ENCODE results near the gene CMTM4.
"Not testable (repeated sequence)": the region's sequence is repeated elsewhere in the genome, so short reads cannot be mapped to it uniquely, and the experiment has no call there.

CMTM4 gene

DNA sequence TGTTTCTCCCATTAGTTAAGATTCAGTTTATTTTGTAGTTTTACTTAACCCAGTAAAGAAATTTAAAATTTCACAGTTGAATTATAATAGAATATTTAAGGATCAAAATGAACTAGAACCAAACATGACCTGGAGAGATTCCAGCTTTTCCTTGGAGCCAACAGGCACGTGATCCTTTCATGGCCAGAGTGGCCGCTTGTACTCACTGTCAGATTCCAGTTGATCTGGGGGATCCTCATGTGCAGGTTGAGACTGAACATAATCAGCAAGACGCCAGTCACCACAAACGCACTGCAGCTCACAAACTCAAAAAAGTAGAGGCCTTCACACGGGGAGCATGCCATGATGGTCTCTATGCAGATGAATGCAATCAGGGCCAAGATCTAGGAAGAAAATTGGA, 60.3 kb downstream of the CMTM4 start:
- DNase-seq (ENCODE audit: low read depth in 1 of 2, low spot score in 1 of 2), result no peak
- Histone ChIP-seq H3K27ac (replicated peaks) (no peak overlapping the region), H3K27me3 (ENCODE audit: insufficient read depth, poor library complexity, severe bottlenecking) (no peaks in the 10 kb centered on the region), H3K4me3 (replicated peaks; ENCODE audit: insufficient read depth, low read length) (no peak overlapping the region)
- TF ChIP-seq SPI1 (IDR thresholded peaks at IDR 0.05; ENCODE audit: borderline replicate concordance, low read depth) (no peak), POLR2AphosphoS5 (IDR thresholded peaks at IDR 0.05; ENCODE audit: low read depth) (no peak), GABPA (IDR thresholded peaks at IDR 0.05; ENCODE audit: low read depth) (no peak)
- TF ChIP-seq, protein P1, sequence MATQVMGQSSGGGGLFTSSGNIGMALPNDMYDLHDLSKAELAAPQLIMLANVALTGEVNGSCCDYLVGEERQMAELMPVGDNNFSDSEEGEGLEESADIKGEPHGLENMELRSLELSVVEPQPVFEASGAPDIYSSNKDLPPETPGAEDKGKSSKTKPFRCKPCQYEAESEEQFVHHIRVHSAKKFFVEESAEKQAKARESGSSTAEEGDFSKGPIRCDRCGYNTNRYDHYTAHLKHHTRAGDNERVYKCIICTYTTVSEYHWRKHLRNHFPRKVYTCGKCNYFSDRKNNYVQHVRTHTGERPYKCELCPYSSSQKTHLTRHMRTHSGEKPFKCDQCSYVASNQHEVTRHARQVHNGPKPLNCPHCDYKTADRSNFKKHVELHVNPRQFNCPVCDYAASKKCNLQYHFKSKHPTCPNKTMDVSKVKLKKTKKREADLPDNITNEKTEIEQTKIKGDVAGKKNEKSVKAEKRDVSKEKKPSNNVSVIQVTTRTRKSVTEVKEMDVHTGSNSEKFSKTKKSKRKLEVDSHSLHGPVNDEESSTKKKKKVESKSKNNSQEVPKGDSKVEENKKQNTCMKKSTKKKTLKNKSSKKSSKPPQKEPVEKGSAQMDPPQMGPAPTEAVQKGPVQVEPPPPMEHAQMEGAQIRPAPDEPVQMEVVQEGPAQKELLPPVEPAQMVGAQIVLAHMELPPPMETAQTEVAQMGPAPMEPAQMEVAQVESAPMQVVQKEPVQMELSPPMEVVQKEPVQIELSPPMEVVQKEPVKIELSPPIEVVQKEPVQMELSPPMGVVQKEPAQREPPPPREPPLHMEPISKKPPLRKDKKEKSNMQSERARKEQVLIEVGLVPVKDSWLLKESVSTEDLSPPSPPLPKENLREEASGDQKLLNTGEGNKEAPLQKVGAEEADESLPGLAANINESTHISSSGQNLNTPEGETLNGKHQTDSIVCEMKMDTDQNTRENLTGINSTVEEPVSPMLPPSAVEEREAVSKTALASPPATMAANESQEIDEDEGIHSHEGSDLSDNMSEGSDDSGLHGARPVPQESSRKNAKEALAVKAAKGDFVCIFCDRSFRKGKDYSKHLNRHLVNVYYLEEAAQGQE (IDR thresholded peaks at IDR 0.05; ENCODE audit: insufficient replicate concordance, low read depth), result no peak
- TF ChIP-seq, protein P2, sequence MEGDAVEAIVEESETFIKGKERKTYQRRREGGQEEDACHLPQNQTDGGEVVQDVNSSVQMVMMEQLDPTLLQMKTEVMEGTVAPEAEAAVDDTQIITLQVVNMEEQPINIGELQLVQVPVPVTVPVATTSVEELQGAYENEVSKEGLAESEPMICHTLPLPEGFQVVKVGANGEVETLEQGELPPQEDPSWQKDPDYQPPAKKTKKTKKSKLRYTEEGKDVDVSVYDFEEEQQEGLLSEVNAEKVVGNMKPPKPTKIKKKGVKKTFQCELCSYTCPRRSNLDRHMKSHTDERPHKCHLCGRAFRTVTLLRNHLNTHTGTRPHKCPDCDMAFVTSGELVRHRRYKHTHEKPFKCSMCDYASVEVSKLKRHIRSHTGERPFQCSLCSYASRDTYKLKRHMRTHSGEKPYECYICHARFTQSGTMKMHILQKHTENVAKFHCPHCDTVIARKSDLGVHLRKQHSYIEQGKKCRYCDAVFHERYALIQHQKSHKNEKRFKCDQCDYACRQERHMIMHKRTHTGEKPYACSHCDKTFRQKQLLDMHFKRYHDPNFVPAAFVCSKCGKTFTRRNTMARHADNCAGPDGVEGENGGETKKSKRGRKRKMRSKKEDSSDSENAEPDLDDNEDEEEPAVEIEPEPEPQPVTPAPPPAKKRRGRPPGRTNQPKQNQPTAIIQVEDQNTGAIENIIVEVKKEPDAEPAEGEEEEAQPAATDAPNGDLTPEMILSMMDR (IDR thresholded peaks at IDR 0.05; ENCODE audit: insufficient read depth, low read length), result no peak

DNA sequence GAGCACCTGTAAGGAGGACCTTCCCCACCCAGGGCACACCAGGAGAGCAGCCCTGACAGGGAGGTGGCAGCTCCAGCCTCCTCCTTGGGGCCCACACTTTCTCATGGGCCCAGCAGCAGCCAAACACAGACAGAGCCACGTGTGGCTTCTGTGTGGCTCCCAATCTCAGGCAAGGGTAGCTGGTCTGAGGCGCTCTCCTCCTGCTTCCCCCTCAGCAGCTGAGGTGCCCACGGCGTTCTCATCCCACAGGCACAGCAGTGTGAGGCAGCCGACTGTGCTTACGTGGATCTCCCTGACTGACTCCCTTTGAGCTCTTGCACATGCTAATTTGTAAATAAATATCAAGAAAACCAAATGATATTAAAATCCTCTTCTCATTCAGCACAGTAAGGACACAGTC, 61.1 kb downstream of the CMTM4 start:
- no peak for DNase-seq (ENCODE audit: low read depth in 1 of 2, low spot score in 1 of 2)
- no peak overlapping the region for H3K27ac ChIP-seq (replicated peaks)
- TF ChIP-seq SPI1 (IDR thresholded peaks at IDR 0.05; ENCODE audit: borderline replicate concordance, low read depth) (no peak), GABPA (IDR thresholded peaks at IDR 0.05; ENCODE audit: low read depth) (no peak), POLR2AphosphoS5 (IDR thresholded peaks at IDR 0.05; ENCODE audit: low read depth) (no peak)
- TF ChIP-seq, protein P1 (IDR thresholded peaks at IDR 0.05; ENCODE audit: insufficient replicate concordance, low read depth), result no peak
- TF ChIP-seq, protein P2 (IDR thresholded peaks at IDR 0.05; ENCODE audit: insufficient read depth, low read length), result no peak
- no peak overlapping the region for H3K4me3 ChIP-seq (replicated peaks; ENCODE audit: insufficient read depth, low read length)
- no peaks in the 10 kb centered on the region for H3K27me3 ChIP-seq (ENCODE audit: insufficient read depth, poor library complexity, severe bottlenecking)

DNA sequence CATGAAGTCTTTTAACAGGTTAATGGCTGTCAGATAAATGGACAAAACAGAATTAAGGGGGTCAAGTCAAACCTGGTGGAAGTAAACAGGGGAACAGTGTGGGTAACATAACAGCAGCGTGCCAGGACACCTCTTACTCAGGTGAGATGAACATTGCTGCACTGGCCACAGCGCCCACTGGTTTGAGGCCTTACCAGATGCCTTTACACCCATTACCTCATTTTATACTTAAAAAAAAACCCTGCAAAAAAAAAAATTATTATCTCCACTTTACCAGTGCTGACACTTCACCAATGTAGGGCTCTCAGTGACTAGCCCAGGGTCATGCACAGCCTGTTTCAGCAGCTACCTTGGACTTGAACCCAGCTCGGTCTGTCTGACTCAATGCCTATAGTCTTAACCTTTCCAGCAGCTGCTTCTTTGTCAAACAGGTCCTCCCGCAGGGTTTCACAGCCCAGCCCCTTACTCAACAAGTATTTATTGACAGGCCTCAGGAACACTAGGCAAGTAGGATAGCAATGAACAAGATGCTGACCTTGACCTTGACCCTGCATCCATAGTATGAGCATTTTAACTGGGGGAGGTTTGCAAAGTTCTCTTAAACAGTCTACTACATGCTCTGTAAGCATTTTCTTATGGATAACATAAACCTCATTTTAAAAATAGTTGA, 61.9 kb downstream of the CMTM4 start:
- Histone ChIP-seq H3K27me3 (ENCODE audit: insufficient read depth, poor library complexity, severe bottlenecking) (no peaks in the 10 kb centered on the region), H3K4me3 (replicated peaks; ENCODE audit: insufficient read depth, low read length) (no peak overlapping the region), H3K27ac (replicated peaks) (no peak overlapping the region)
- no peak for TF ChIP-seq GABPA (IDR thresholded peaks at IDR 0.05; ENCODE audit: low read depth)
- no peak for DNase-seq (ENCODE audit: low read depth in 1 of 2, low spot score in 1 of 2)

DNA sequence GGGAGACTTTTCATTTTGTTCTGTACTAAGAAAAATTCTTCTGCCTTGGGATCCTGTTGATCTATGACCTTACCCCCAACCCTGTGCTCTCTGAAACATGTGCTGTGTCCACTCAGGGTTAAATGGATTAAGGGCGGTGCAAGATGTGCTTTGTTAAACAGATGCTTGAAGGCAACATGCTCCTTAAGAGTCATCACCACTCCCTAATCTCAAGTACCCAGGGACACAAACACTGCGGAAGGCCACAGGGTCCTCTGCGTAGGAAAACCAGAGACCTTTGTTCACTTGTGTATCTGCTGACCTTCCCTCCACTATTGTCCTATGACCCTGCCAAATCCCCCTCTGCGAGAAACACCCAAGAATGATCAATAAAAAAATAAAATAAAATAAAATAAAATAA, 65.0 kb downstream of the CMTM4 start:
- not testable (repeated sequence) for H3K27ac ChIP-seq (replicated peaks); DNase-seq (ENCODE audit: low read depth in 1 of 2, low spot score in 1 of 2); H3K4me3 ChIP-seq (replicated peaks; ENCODE audit: insufficient read depth, low read length); H3K27me3 ChIP-seq (ENCODE audit: insufficient read depth, poor library complexity, severe bottlenecking)

DNA sequence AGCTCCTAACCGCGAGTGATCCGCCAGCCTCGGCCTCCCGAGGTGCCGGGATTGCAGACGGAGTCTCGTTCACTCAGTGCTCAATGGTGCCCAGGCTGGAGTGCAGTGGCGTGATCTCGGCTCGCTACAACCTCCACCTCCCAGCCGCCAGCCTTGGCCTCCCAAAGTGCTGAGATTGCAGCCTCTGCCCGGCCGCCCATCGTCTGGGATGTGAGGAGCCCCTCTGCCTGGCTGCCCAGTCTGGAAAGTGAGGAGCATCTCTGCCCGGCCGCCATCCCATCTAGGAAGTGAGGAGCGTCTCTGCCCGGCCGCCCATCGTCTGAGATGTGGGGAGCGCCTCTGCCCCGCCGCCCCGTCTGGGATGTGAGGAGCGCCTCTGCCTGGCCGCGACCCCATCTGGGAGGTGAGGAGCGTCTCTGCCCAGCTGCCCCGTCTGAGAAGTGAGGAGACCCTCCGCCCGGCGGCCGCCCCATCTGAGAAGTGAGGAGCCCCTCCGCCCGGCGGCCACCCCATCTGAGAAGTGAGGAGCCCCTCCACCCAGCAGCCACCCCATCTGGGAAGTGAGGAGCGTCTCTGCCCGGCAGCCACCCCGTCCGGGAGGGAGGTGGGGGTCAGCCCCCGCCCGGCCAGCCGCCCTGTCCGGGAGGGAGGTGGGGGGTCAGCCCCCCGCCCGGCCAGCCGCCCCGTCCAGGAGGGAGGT, 65.8 kb downstream of the CMTM4 start:
- H3K4me3 ChIP-seq (replicated peaks; ENCODE audit: insufficient read depth, low read length); H3K27ac ChIP-seq (replicated peaks); H3K27me3 ChIP-seq (ENCODE audit: insufficient read depth, poor library complexity, severe bottlenecking); DNase-seq (ENCODE audit: low read depth in 1 of 2, low spot score in 1 of 2): not testable (repeated sequence)

Data from HL-60 (cell line).